H9 (cell line): ENCODE measurements around the gene NID1. TPM values are rescaled to one million over a fixed set of nuclear protein-coding genes. Genes with fewer than 3 reads are reported as not detected.

ENCODE experiments used
- DNase-seq: peaks from one replicate; pipeline ENCODE4 v3.0.0-alpha.2; 2017
- H2AFZ ChIP-seq: one replicate; pipeline ENCODE4 v1.6.1; 2013; ENCODE audit warnings: mild to moderate bottlenecking, low read length, control low read depth, moderate library complexity
- H2AK5ac ChIP-seq: 2 replicates; pipeline ENCODE4 v1.6.1; 2013; ENCODE audit warnings: low read length, control low read depth, mixed read lengths; ENCODE audit not compliant: insufficient read length
- H2BK120ac ChIP-seq: one replicate; pipeline ENCODE4 v1.6.1; 2013; ENCODE audit warnings: low read depth, mild to moderate bottlenecking, low read length, control low read depth, inconsistent platforms; ENCODE audit not compliant: poor library complexity, severe bottlenecking
- H2BK12ac ChIP-seq: 2 replicates; pipeline ENCODE4 v1.6.1; 2013; ENCODE audit warnings: low read length, control low read depth, mixed read lengths, low read depth; ENCODE audit not compliant: insufficient read length
- H2BK15ac ChIP-seq: 2 replicates; pipeline ENCODE4 v1.6.1; 2013; ENCODE audit warnings: low read depth, low read length, control low read depth
- H2BK20ac ChIP-seq: one replicate; pipeline ENCODE4 v1.6.1; 2013; ENCODE audit warnings: low read depth, mild to moderate bottlenecking, low read length, control low read depth, inconsistent platforms; ENCODE audit not compliant: poor library complexity, severe bottlenecking
- H2BK5ac ChIP-seq: 2 replicates; pipeline ENCODE4 v1.6.1; 2013; ENCODE audit warnings: low read length, control low read depth, mixed read lengths; ENCODE audit not compliant: insufficient read length
- H3K14ac ChIP-seq: 2 replicates; pipeline ENCODE4 v1.6.1; 2013; ENCODE audit warnings: low read length, control low read depth; ENCODE audit not compliant: insufficient read depth
- H3K18ac ChIP-seq: 2 replicates; pipeline ENCODE4 v1.6.1; 2013; ENCODE audit warnings: low read depth, mild to moderate bottlenecking, mixed read lengths, low read length, control low read depth; ENCODE audit not compliant: insufficient read length
- H3K23ac ChIP-seq: 2 replicates; pipeline ENCODE4 v1.6.1; 2013; ENCODE audit warnings: low read length, control low read depth, mixed read lengths, low read depth; ENCODE audit not compliant: insufficient read length
- H3K23me2 ChIP-seq: 2 replicates; pipeline ENCODE4 v1.6.1; 2013; ENCODE audit warnings: low read depth, mild to moderate bottlenecking, mixed read lengths, low read length, control low read depth; ENCODE audit not compliant: insufficient read length, poor library complexity, severe bottlenecking
- H3K27ac ChIP-seq: 2 replicates; pipeline ENCODE4 v1.5.1; 2013; ENCODE audit warnings: low read length, control low read depth, mixed read lengths, low read depth; ENCODE audit not compliant: insufficient read length
- H3K27me3 ChIP-seq: 2 replicates; pipeline ENCODE4 v1.6.1; 2013; ENCODE audit warnings: low read length, control low read depth, inconsistent platforms; ENCODE audit not compliant: insufficient read depth
- H3K4ac ChIP-seq: 2 replicates; pipeline ENCODE4 v1.6.1; 2013; ENCODE audit warnings: low read depth, mild to moderate bottlenecking, control low read depth, inconsistent platforms, low read length, moderate library complexity
- H3K4me1 ChIP-seq: 2 replicates; pipeline ENCODE4 v1.6.1; 2013; ENCODE audit warnings: low read length, control low read depth, inconsistent platforms; ENCODE audit not compliant: insufficient read depth
- H3K4me2 ChIP-seq: 2 replicates; pipeline ENCODE4 v1.6.1; 2013; ENCODE audit warnings: low read length, control low read depth, mixed read lengths; ENCODE audit not compliant: insufficient read length, insufficient read depth
- H3K56ac ChIP-seq: 2 replicates; pipeline ENCODE4 v1.6.1; 2013; ENCODE audit warnings: low read depth, mild to moderate bottlenecking, mixed read lengths, low read length, control low read depth; ENCODE audit not compliant: insufficient read length
- H3K79me1 ChIP-seq: 2 replicates; pipeline ENCODE4 v1.6.1; 2013; ENCODE audit warnings: low read depth, mild to moderate bottlenecking, moderate library complexity, low read length, control low read depth, inconsistent platforms; ENCODE audit not compliant: insufficient read depth, poor library complexity, severe bottlenecking
- H3K79me2 ChIP-seq: 2 replicates; pipeline ENCODE4 v1.6.1; 2013; ENCODE audit warnings: low read length, control low read depth, inconsistent platforms; ENCODE audit not compliant: insufficient read depth
- H3K9ac ChIP-seq: 2 replicates; pipeline ENCODE4 v1.6.1; 2013; ENCODE audit warnings: low read length, control low read depth, mixed read lengths; ENCODE audit not compliant: insufficient read length; ENCODE audit errors: extremely low read depth
- H3K9me3 ChIP-seq: one replicate; pipeline ENCODE4 v1.6.1; 2013; ENCODE audit warnings: low read depth, low read length, inconsistent platforms; ENCODE audit not compliant: control insufficient read depth
- H3T11ph ChIP-seq: one replicate; pipeline ENCODE4 v1.6.1; 2013; ENCODE audit warnings: mild to moderate bottlenecking, low read length, control low read depth, inconsistent platforms
- H4K20me1 ChIP-seq: one replicate; pipeline ENCODE4 v1.6.1; 2013; ENCODE audit not compliant: control insufficient read depth, insufficient read length, insufficient read depth
- H4K5ac ChIP-seq: 2 replicates; pipeline ENCODE4 v1.6.1; 2013; ENCODE audit warnings: low read depth, mild to moderate bottlenecking, mixed read lengths, low read length, control low read depth; ENCODE audit not compliant: insufficient read length
- H4K8ac ChIP-seq: replicated peaks from 2 replicates; pipeline ENCODE4 v1.6.1; 2013; ENCODE audit warnings: low read length, control low read depth, mixed read lengths, low read depth; ENCODE audit not compliant: insufficient read length
- H4K91ac ChIP-seq: 2 replicates; pipeline ENCODE4 v1.6.1; 2013; ENCODE audit warnings: low read depth, mild to moderate bottlenecking, moderate library complexity, mixed read lengths, low read length, control low read depth; ENCODE audit not compliant: insufficient read length
- H3K27ac Mint-ChIP-seq, 3 experiments: 2 replicates in 2 of 3; 3 replicates in 1 of 3; pipeline ENCODE4 v1.8.0; 2020 to 2021; ENCODE audit warnings: mixed read lengths in 3 of 3, mild to moderate bottlenecking in 1 of 3, moderate library complexity in 1 of 3
- H3K27me3 Mint-ChIP-seq: 2 replicates; pipeline ENCODE4 v1.8.0; 2021; ENCODE audit warnings: low read depth, mild to moderate bottlenecking, moderate library complexity, mixed read lengths
- H3K36me3 Mint-ChIP-seq, 3 experiments: 2 replicates in 2 of 3; 3 replicates in 1 of 3; pipeline ENCODE4 v1.8.0; 2020 to 2021; ENCODE audit warnings: low read depth in 3 of 3, mixed read lengths in 3 of 3; ENCODE audit not compliant: insufficient read depth in 1 of 3
- H3K4me1 Mint-ChIP-seq, 2 experiments: 2 replicates each; pipeline ENCODE4 v1.8.0; 2020; ENCODE audit warnings: mixed read lengths in 2 of 2
- H3K4me3 Mint-ChIP-seq, 2 experiments: 2 replicates in 1 of 2; 3 replicates in 1 of 2; pipeline ENCODE4 v1.8.0; 2020 to 2021; ENCODE audit warnings: mild to moderate bottlenecking in 2 of 2, mixed read lengths in 2 of 2, moderate library complexity in 1 of 2
- H3K9me3 Mint-ChIP-seq, 2 experiments: 2 replicates in 1 of 2; 3 replicates in 1 of 2; pipeline ENCODE4 v1.8.0; 2020; ENCODE audit warnings: mild to moderate bottlenecking in 2 of 2, mixed read lengths in 2 of 2, moderate library complexity in 1 of 2
- WGBS: extraction: QIAGEN DNeasy Blood & Tissue Kit; methylation state at CpG from one replicate; pipeline ENCODE4 v1.1.7; 2013; ENCODE audit warnings: missing lambda C conversion rate, low lambda C conversion rate, mixed read lengths; ENCODE audit not compliant: insufficient read length; ENCODE audit errors: extremely low coverage; 5-methylcytosine and 5-hydroxymethylcytosine counted together
- total RNA-seq: library from RNA; stranded (reverse); gene quantifications from 2 replicates; pipeline ENCODE4 v1.2.1, GENCODE V29; 2021
- TF ChIP-seq, protein P1 (sequence below): fragments of 200-600 bp; sonication (generic); conservative IDR thresholded peaks from 3 replicates; pipeline ENCODE4 v1.8.0; 2021; ENCODE audit warnings: antibody characterized with exemption, mild to moderate bottlenecking

Gene NID1
- total RNA-seq, 1 experiment from 2014 or later, result 28.5 TPM

DNA sequence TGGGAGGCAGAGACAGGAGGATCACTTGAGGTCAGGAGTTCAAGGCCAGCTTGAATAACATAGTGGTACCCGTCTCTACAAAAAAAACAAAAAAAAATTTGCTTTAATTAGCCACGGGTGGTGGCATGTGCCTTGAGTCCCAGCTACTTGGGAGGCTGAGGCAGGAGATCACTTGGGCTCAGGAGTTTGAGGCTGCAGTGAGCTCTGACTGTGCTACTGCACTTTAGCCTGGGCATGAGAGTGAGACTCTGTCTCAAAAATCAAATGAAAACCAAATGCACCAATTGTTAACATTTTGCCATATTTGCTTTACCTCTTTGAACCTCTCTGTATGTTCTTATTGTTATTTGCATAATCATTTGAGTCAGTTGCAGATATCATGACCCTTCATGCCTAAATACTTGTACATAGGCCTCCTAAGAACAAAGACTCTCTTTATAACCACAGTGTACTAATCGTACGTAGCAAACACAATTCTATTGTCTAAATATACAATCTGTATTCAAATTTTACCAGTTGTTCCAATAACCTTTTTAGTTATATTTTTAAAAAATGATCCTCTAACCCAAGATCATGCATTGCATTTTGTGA lies 8.5 kb upstream of the NID1 start:
- Histone ChIP-seq H3K4me2 (no peak overlapping the region), H2AFZ (no peak overlapping the region), H3K14ac (no peak overlapping the region), H4K20me1 (no peaks in the 10 kb centered on the region), H3K56ac (no peak overlapping the region), H3K4me1 (no peaks in the 10 kb centered on the region), H2BK5ac (no peak overlapping the region), H3K27ac (no peak overlapping the region), H4K5ac (no peak overlapping the region), H3K79me1 (no peaks in the 10 kb centered on the region), H2BK20ac (no peak overlapping the region), H3K23ac (no peak overlapping the region), H3K79me2 (no peaks in the 10 kb centered on the region), H2AK5ac (no peak overlapping the region), H3K9ac (no peak overlapping the region), H4K8ac (no peak overlapping the region), H2BK15ac (no peak overlapping the region), H2BK120ac (no peak overlapping the region), H3K23me2 (no peaks in the 10 kb centered on the region), H4K91ac (no peak overlapping the region), H3K18ac (no peak overlapping the region), H3K9me3 (no peaks in the 10 kb centered on the region), H3K27me3 (no peaks in the 10 kb centered on the region), H3T11ph (no peak overlapping the region), H3K4ac (no peak overlapping the region), H2BK12ac (no peak overlapping the region)
- TF ChIP-seq, protein P1, sequence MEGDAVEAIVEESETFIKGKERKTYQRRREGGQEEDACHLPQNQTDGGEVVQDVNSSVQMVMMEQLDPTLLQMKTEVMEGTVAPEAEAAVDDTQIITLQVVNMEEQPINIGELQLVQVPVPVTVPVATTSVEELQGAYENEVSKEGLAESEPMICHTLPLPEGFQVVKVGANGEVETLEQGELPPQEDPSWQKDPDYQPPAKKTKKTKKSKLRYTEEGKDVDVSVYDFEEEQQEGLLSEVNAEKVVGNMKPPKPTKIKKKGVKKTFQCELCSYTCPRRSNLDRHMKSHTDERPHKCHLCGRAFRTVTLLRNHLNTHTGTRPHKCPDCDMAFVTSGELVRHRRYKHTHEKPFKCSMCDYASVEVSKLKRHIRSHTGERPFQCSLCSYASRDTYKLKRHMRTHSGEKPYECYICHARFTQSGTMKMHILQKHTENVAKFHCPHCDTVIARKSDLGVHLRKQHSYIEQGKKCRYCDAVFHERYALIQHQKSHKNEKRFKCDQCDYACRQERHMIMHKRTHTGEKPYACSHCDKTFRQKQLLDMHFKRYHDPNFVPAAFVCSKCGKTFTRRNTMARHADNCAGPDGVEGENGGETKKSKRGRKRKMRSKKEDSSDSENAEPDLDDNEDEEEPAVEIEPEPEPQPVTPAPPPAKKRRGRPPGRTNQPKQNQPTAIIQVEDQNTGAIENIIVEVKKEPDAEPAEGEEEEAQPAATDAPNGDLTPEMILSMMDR, result no peak
- H3K9me3 Mint-ChIP-seq, result peaks cover 9% of the 10 kb centered on the region in 2 experiments; a peak in 4 of 5 replicates
- peaks cover 0 to 3% (median 0%) of the 10 kb centered on the region in 3 experiments; a peak in 1 of 7 replicates for H3K36me3 Mint-ChIP-seq
- no peaks in the 10 kb centered on the region for H3K4me1 Mint-ChIP-seq
- H3K27me3 Mint-ChIP-seq, result peaks cover 2% of the 10 kb centered on the region
- H3K4me3 Mint-ChIP-seq, result no peak overlapping the region
- DNase-seq, result no peak
- no peak overlapping the region for H3K27ac Mint-ChIP-seq
- WGBS, result no CpG with 5 or more reads among the region's 4 CpGs
